ENCODE measurements around the gene ERF. TPM values are rescaled to one million over a fixed set of nuclear protein-coding genes. Genes with fewer than 3 reads are reported as not detected.

Gene ERF
- total and polyA plus RNA-seq, 2 donors from 2014 or later = 31.1 to 61.2 TPM

- no peaks in the 10 kb centered on the region for H3K36me3 ChIP-seq (ENCODE audit: control insufficient read depth in 2 of 3, insufficient read depth in 3 of 3, low read length in 3 of 3)
- H3K9me3 ChIP-seq (ENCODE audit: control insufficient read depth in 2 of 3, insufficient read depth in 1 of 3, low read length in 3 of 3) = no peaks in the 10 kb centered on the region
- peaks cover 2 to 4% (median 2%) of the 10 kb centered on the region in 3 donors for H3K4me1 ChIP-seq (ENCODE audit: control insufficient read depth in 2 of 3, insufficient read depth in 2 of 3, low read depth in 1 of 3, low read length in 3 of 3)
- FAIRE-seq (no peak), DNase-seq (no peak)
- TF ChIP-seq CTCF (IDR thresholded peaks at IDR 0.05; ENCODE audit: borderline replicate concordance, extremely low read depth, insufficient read depth) = no peak
- H3K27ac ChIP-seq (ENCODE audit: low read depth in 2 of 2, low read length in 2 of 2) = peak within 1 kb of the TSS; percentile 43 to 56
- no peaks in the 10 kb centered on the region for H3K27me3 ChIP-seq (ENCODE audit: control insufficient read depth, insufficient read depth, low read length)
- intact Hi-C loops (cut with DNase I) = no loop called here
- peak within 1 kb of the TSS; percentile 63 to 84 (median 75) for H3K4me3 ChIP-seq (ENCODE audit: low read length in 3 of 3)
- H3K9ac ChIP-seq (ENCODE audit: low read length in 3 of 3) = peak within 1 kb of the TSS in 2 of 3 donors; percentile 55 to 57
Measured at GRCh38 chr19:42301646-42302203, 46.8 kb upstream of the ERF start, which contains the start of gene PRR19. Gene PRR19, plus strand, starts transcription at chr19:42302132. Its CDS starts 7,453 bp downstream, at chr19:42309585.

- no peaks in the 10 kb centered on the region for H3K9me3 ChIP-seq (ENCODE audit: control insufficient read depth in 2 of 3, insufficient read depth in 1 of 3, low read length in 3 of 3)
- TF ChIP-seq CTCF (IDR thresholded peaks at IDR 0.05; ENCODE audit: borderline replicate concordance, extremely low read depth, insufficient read depth) = no peak
- no peak overlapping the region for H3K4me3 ChIP-seq (ENCODE audit: low read length in 3 of 3)
- DNase-seq = peak in 1 of 5 donors; percentile 58
- FAIRE-seq = no peak
- intact Hi-C loops (cut with DNase I) = no loop called here
- peaks cover 0 to 6% (median 2%) of the 10 kb centered on the region in 3 donors for H3K4me1 ChIP-seq (ENCODE audit: control insufficient read depth in 2 of 3, insufficient read depth in 2 of 3, low read depth in 1 of 3, low read length in 3 of 3)
- no peak overlapping the region for H3K27ac ChIP-seq (ENCODE audit: low read depth in 2 of 2, low read length in 2 of 2)
- H3K27me3 ChIP-seq (ENCODE audit: control insufficient read depth, insufficient read depth, low read length) = no peaks in the 10 kb centered on the region
- H3K9ac ChIP-seq (ENCODE audit: low read length in 3 of 3) = no peak overlapping the region
- H3K36me3 ChIP-seq (ENCODE audit: control insufficient read depth in 2 of 3, insufficient read depth in 3 of 3, low read length in 3 of 3) = peaks cover 0 to 6% (median 0%) of the 10 kb centered on the region in 3 donors
Measured at GRCh38 chr19:42297039-42297438, 42.1 kb upstream of the ERF start.

- peak; percentile 88 for TF ChIP-seq CTCF (IDR thresholded peaks at IDR 0.05; ENCODE audit: borderline replicate concordance, extremely low read depth, insufficient read depth)
- no peak for FAIRE-seq
Measured at GRCh38 chr19:42295831-42296525, 41.0 kb upstream of the ERF start.

More at GRCh38 chr19:42295831-42296525, 41.0 kb upstream of the ERF start:
- DNase-seq = peak; percentile 83 to 92 (median 89)
- intact Hi-C loops (cut with DNase I) = no loop called here
- H3K9ac ChIP-seq (ENCODE audit: low read length in 3 of 3) = peak overlapping the region in 1 of 3 donors; percentile 13
- H3K9me3 ChIP-seq (ENCODE audit: control insufficient read depth in 2 of 3, insufficient read depth in 1 of 3, low read length in 3 of 3) = no peaks in the 10 kb centered on the region
- H3K36me3 ChIP-seq (ENCODE audit: control insufficient read depth in 2 of 3, insufficient read depth in 3 of 3, low read length in 3 of 3) = peaks cover 0 to 6% (median 0%) of the 10 kb centered on the region in 3 donors
- no peak overlapping the region for H3K27ac ChIP-seq (ENCODE audit: low read depth in 2 of 2, low read length in 2 of 2)
- peaks cover 0 to 4% (median 0%) of the 10 kb centered on the region in 3 donors for H3K4me1 ChIP-seq (ENCODE audit: control insufficient read depth in 2 of 3, insufficient read depth in 2 of 3, low read depth in 1 of 3, low read length in 3 of 3)
- no peaks in the 10 kb centered on the region for H3K27me3 ChIP-seq (ENCODE audit: control insufficient read depth, insufficient read depth, low read length)
- H3K4me3 ChIP-seq (ENCODE audit: low read length in 3 of 3) = no peak overlapping the region

Data from kidney (tissue), 14 donors.